ENCODE data around the gene WDR72. TPM values are rescaled to one million over a fixed set of nuclear protein-coding genes. Genes with fewer than 3 reads are reported as not detected.

Gene WDR72
- total and polyA plus RNA-seq, 2 of the 8 experiments (the other 6 are each of a cell fraction or from before 2014, with no cell fraction given) = 1.2 to 1.9 TPM

DNA sequence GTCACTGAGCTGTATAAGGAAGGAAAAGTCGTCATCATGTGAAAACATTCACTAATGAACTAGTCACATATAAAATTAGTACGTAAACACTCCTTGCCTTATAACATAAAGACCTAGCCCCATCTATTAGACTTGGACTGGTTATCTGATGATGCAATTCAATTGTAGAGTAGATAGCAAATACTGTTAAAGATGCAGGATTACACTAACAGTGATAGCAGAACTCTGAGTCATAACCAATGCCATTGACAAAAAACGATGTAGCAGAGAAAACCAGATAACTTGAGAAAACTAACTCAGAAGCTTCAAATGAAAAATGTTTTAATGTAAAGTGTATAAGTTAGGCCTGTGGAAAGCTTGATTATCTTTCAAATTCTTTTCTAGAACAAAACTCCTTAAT lies 132.2 kb downstream of the WDR72 start (continued):
- TF ChIP-seq TCF12 (IDR thresholded peaks at IDR 0.05; ENCODE audit: low read depth, low read length) = no peak
- no peak for TF ChIP-seq KDM5A (IDR thresholded peaks at IDR 0.05; ENCODE audit: low read length)
- no peak for TF ChIP-seq SP1 (IDR thresholded peaks at IDR 0.05; ENCODE audit: low read depth, low read length)
- no peak for TF ChIP-seq NRF1 (IDR thresholded peaks at IDR 0.05; ENCODE audit: low read depth, low read length)
- no peak for TF ChIP-seq POLR2A (IDR thresholded peaks at IDR 0.05; ENCODE audit: control extremely low read depth in 1 of 2, low read depth in 2 of 2, low read length in 2 of 2)
- no peak for TF ChIP-seq RFX5 (IDR thresholded peaks at IDR 0.05; ENCODE audit: borderline replicate concordance, low read depth, low read length)
